Cardiac fibroblast (primary cell): ENCODE data around the gene EMID1.

Source experiments
- DNase-seq, 2 donors: peaks; one replicate each; pipeline versions ENCODE4 v3.0.0 to v3.0.0-alpha.2; 2010; ENCODE audit warnings: low read depth in 2 of 2
- H3K4me3 ChIP-seq, 2 donors: replicated peaks in 1 of 2; 1 replicate in 1 of 2; 2 replicates in 1 of 2; pipeline ENCODE4 v1.5.1; 2011; ENCODE audit warnings: low read depth in 2 of 2, low read length in 2 of 2, mild to moderate bottlenecking in 2 of 2, moderate library complexity in 1 of 2
- TF ChIP-seq, protein P1 (sequence below): IDR thresholded peaks from one replicate; pipeline ENCODE4 v1.5.1; 2011; ENCODE audit warnings: low read depth, mild to moderate bottlenecking, low read length, inconsistent platforms

Gene EMID1

DNA sequence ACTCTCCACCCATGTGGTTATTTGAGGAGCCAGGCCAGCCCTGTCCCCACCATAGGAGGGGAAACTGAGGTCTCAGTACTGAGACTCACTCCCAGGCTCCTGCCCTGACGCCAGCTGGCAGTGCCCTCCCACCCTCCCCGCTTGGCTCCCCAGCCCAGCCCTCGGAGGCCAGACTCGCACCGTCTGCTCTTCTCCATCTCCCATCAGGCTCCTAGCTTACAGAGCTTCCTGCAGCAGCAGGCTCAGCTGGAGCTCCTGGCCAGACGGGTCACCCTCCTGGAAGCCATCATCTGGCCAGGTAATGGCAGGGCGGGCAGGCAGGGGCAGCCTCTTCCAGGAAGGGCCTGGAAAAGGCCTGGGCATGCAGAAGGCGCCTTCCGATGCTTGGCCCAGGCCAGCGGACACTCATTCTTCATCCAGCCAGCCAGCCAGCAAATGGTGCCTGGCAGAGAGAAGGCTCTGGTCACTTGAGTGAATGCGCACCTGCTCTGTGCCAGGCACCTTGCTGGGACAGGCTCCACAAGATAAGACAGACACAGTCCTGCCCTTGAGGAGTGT is 49.4 kb downstream of the EMID1 start:
- no peak overlapping the region for H3K4me3 ChIP-seq
- TF ChIP-seq, protein P1, sequence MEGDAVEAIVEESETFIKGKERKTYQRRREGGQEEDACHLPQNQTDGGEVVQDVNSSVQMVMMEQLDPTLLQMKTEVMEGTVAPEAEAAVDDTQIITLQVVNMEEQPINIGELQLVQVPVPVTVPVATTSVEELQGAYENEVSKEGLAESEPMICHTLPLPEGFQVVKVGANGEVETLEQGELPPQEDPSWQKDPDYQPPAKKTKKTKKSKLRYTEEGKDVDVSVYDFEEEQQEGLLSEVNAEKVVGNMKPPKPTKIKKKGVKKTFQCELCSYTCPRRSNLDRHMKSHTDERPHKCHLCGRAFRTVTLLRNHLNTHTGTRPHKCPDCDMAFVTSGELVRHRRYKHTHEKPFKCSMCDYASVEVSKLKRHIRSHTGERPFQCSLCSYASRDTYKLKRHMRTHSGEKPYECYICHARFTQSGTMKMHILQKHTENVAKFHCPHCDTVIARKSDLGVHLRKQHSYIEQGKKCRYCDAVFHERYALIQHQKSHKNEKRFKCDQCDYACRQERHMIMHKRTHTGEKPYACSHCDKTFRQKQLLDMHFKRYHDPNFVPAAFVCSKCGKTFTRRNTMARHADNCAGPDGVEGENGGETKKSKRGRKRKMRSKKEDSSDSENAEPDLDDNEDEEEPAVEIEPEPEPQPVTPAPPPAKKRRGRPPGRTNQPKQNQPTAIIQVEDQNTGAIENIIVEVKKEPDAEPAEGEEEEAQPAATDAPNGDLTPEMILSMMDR, result no peak
- no peak for DNase-seq

DNA sequence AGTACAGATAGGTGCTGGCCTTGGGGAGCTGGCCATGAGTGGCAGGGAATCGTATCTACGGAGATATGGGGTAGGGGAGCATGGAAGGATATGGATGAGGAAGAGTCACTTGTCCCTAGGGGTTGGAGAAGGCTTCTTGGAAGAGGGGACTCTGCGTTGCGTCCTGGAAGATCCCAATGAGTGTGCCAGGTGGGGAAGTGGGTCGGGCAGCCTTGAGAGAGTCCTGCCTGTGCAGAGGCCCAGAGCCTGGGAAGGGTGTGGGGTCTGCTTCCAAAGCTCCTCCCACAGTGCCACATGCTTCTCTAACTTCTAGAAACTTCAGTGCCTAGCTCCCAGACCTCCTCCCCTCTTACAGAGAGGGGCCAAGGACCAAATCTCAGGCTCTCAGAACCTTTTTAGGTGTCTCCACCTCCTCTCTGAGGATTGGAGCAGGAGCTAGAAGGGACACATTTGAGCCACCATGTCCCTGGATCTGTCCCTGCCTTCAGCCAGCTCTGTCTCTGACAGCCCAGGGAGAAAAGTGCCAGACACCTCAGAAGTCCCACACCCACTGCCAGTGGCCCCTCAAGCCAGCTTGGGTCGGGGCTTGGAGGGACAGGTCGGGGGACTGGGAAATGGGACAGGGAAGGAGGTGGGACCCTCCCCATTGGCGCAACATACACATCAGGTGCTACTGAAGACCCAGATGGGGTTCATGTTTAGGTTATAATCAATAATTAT is 51.1 kb downstream of the EMID1 start:
- H3K4me3 ChIP-seq, result no peak overlapping the region
- TF ChIP-seq, protein P1, result no peak
- no peak for DNase-seq

DNA sequence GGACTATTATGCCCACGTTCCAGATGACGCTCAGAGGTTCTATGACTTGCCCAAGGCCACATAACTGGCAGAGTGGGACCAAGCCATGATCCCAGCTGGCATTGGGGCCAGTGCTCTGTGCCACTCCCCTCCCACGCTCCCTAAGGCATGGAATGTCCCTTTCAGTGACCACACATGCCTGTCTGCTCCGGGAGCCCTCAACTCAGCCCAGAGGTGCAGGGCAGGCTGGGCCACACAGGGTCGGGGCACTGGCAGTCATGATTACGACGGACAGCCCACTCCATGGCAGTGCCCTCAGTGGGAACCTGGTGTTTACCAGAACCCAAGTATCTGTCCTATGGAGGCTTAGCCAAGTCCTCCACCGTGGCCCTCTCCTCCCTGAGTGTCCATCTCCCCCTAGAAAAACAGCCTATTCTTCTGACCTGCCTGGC is 52.1 kb downstream of the EMID1 start:
- no peak for DNase-seq
- H3K4me3 ChIP-seq, result no peak overlapping the region
- TF ChIP-seq, protein P1, result no peak

DNA sequence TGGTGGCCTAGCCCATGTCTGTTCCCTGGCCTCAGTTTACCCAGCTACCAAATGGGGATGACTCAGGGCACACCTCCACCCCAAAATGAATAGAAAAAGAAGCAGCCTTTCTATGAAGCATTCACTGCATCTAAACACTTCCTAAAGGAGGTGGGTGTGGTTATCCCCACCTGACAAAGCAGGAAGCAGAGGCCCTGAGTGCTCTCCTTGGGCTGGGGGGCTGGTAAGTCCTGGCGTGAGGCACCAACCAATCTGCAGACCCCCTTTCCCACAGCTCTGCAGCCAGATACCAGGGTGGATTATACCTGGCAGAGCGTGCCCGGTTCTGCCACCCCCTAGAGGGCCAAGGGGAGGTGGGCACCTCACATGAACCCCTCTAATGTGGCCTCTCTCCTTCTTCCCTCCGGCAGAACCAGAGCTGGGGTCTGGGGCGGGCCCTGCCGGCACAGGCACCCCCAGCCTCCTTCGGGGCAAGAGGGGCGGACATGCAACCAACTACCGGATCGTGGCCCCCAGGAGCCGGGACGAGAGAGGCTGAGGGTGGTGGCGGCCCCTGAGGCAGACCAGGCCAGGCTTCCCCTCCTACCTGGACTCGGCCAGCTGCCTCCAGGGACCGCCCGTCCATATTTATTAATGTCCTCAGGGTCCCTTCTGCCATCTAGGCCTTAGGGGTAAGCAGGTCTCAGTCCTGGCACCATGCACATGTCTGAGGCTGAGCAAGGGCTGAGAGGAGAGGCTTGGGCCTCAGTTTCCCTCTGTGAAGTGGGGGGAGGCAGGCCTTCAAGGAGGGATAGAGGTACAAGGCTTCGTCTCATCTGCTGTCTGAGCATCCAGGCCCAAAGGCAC is 52.9 kb downstream of the EMID1 start:
- TF ChIP-seq, protein P1, result no peak
- H3K4me3 ChIP-seq, result no peak overlapping the region
- no peak for DNase-seq

DNA sequence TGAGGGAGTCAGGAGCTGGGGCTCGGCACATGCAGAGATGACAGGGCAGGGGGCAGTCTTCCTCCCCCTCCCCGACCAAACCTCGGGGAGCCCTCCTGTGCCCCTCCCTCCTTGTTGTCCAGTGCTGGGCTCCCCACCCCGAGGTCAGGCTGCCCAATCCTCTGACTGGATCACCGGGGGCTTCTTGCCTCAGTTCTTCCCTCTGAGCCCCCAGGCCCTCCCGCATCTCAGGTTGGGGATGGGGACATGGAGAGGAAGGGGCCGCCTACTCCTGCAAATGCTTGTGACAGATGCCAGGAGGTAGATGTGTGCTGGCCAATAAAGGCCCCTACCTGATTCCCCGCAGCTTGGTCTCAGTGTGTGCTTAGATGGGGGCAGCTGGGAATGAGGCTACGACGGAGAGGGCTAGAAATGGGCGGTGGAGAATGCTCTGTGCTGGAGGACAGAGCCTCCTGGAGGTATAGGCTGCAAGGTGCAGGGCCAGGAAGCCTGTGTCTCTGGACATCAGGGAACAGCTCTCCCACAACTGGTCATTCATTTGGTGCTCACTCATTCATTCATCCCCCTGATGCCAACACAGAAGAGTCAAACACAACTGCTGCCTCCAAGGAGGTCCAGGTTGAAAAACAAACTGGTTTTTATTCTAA is 53.7 kb downstream of the EMID1 start:
- H3K4me3 ChIP-seq, result no peak overlapping the region
- TF ChIP-seq, protein P1, result no peak
- no peak for DNase-seq

DNA sequence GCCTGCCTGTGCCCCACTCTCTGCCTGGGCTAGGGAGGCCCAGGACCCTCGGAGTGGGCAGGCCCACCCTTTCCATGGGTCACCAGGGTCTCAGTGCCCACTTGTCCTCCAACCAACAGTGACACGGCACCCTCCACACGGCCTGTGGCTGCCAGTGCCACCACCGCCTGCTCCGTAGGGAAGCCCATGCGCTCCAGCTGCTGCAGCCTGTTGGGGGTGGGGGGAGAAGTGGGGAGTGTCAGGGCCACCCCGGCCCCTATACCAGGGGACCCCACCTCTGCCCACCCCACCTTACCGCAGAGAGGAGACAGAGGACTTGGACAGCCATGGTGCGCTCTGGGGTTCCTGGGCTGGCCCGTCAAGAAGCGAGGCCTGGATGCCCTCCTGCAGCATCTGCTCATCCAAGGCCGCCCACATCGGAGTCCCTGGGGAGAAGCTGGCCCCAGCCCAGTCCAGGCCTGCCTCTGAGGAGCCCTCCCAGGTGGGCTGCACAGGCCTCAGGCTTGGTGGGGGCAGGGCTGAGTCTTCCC is 54.4 kb downstream of the EMID1 start:
- no peak for DNase-seq
- H3K4me3 ChIP-seq, result no peak overlapping the region
- TF ChIP-seq, protein P1, result no peak
